OCI-LY1 (cell line): ENCODE results near the gene GBE1.

Source experiments
- EZH2 ChIP-seq: fragments of 200-600 bp; sonication (generic), shearing (Covaris generic); IDR thresholded peaks from 2 replicates; pipeline ENCODE4 v1.8.0; 2017; ENCODE audit warnings: borderline replicate concordance, mixed run types, mild to moderate bottlenecking, antibody characterized with exemption, low read length, moderate library complexity, mixed read lengths
- TF ChIP-seq, protein P1 (sequence below): fragments of 200-600 bp; sonication (generic), shearing (Covaris generic); IDR thresholded peaks from 2 replicates; pipeline ENCODE4 v1.5.1; 2017; ENCODE audit warnings: mild to moderate bottlenecking, antibody characterized with exemption, low read length, moderate library complexity, mixed read lengths

DNA sequence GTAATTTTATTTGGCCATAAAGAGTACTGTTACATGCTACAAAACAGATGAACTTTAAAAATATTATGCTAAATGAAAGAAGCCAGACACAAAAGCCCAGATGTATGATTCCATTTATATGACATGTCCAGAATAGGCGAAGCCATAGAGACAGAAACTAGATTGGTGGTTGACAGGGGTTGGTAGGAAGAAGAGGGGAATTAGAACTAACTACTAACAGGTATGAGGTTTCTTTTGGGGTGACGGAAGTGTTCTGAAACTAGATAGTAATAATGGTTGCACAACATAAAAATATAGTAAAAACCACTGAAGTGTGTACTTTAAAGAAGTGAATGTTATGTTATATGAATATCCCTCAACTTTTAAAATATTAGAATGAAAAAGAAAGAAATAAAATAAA is 66.1 kb downstream of the GBE1 start:
- TF ChIP-seq, protein P1, sequence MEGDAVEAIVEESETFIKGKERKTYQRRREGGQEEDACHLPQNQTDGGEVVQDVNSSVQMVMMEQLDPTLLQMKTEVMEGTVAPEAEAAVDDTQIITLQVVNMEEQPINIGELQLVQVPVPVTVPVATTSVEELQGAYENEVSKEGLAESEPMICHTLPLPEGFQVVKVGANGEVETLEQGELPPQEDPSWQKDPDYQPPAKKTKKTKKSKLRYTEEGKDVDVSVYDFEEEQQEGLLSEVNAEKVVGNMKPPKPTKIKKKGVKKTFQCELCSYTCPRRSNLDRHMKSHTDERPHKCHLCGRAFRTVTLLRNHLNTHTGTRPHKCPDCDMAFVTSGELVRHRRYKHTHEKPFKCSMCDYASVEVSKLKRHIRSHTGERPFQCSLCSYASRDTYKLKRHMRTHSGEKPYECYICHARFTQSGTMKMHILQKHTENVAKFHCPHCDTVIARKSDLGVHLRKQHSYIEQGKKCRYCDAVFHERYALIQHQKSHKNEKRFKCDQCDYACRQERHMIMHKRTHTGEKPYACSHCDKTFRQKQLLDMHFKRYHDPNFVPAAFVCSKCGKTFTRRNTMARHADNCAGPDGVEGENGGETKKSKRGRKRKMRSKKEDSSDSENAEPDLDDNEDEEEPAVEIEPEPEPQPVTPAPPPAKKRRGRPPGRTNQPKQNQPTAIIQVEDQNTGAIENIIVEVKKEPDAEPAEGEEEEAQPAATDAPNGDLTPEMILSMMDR = no peak
- no peak for TF ChIP-seq EZH2
